GM19397 (cell line): Measurements from ENCODE around the gene ASIC3.
A peak's percentile ranks its signal among the peaks of the same experiment; 100 is the strongest.
"Not testable (repeated sequence)": the region's sequence is repeated elsewhere in the genome, so short reads cannot be mapped to it uniquely, and the experiment has no call there.

Experiments
- ATAC-seq: cut with Tn5 transposase; IDR thresholded peaks from one replicate; pipeline ENCODE4 v1.9.1; 2021; ENCODE audit warnings: mild to moderate bottlenecking, moderate library complexity; ENCODE audit not compliant: unreplicated experiment

ASIC3 gene

GRCh38 chr7:151047976-151048815 is at the start of gene ASIC3:
ASIC3 (plus strand) TSS chr7:151048531; CDS start chr7:151048886, 355 bp downstream.
- ATAC-seq, result no peak

GRCh38 chr7:150999001-150999400 is 49.3 kb upstream of the ASIC3 start:
- no peak for ATAC-seq

GRCh38 chr7:150999497-151000230 is 48.7 kb upstream of the ASIC3 start:
- ATAC-seq, result no peak

GRCh38 chr7:151000897-151001495 is 47.3 kb upstream of the ASIC3 start:
- no peak for ATAC-seq

- no peak for ATAC-seq
Observed at GRCh38 chr7:151001546-151001945, 46.8 kb upstream of the ASIC3 start.

GRCh38 chr7:151003572-151003971 is 44.8 kb upstream of the ASIC3 start:
- no peak for ATAC-seq

- ATAC-seq, result no peak
Observed at GRCh38 chr7:151005566-151005965, 42.8 kb upstream of the ASIC3 start.

GRCh38 chr7:151006590-151007300 is 41.6 kb upstream of the ASIC3 start:
- no peak for ATAC-seq

- no peak for ATAC-seq
Observed at GRCh38 chr7:151007469-151007898, 40.8 kb upstream of the ASIC3 start.

- ATAC-seq, result no peak
Observed at GRCh38 chr7:151008143-151008510, 40.2 kb upstream of the ASIC3 start.

GRCh38 chr7:151008511-151009323 is 39.6 kb upstream of the ASIC3 start:
- peak; percentile 52 for ATAC-seq

GRCh38 chr7:151009327-151010036 is 38.8 kb upstream of the ASIC3 start:
- no peak for ATAC-seq

GRCh38 chr7:151010037-151010306 is 38.4 kb upstream of the ASIC3 start:
- ATAC-seq, result no peak

- no peak for ATAC-seq
Observed at GRCh38 chr7:151010307-151011096, 37.8 kb upstream of the ASIC3 start.

GRCh38 chr7:151011097-151011409 is 37.3 kb upstream of the ASIC3 start:
- no peak for ATAC-seq

GRCh38 chr7:151011616-151012015 is 36.7 kb upstream of the ASIC3 start:
- ATAC-seq, result not testable (repeated sequence)

- no peak for ATAC-seq
Observed at GRCh38 chr7:151012031-151012692, 36.2 kb upstream of the ASIC3 start.

GRCh38 chr7:151012911-151013347 is 35.4 kb upstream of the ASIC3 start:
- no peak for ATAC-seq

GRCh38 chr7:151013356-151013732 is 35.0 kb upstream of the ASIC3 start:
- ATAC-seq, result no peak
